Ectodermal cell (in vitro differentiated cells): ENCODE results near the gene P2RY13.

ENCODE experiments used
- H3K27ac ChIP-seq: 2 replicates; pipeline ENCODE4 v1.7.0; 2013; ENCODE audit warnings: mild to moderate bottlenecking, low read depth, low read length; ENCODE audit not compliant: insufficient read depth, poor library complexity, severe bottlenecking
- H3K27me3 ChIP-seq: 2 replicates; pipeline ENCODE4 v1.7.0; 2013; ENCODE audit warnings: mild to moderate bottlenecking, low read length; ENCODE audit not compliant: insufficient read depth, control insufficient read depth, poor library complexity, severe bottlenecking
- H3K36me3 ChIP-seq: one replicate; pipeline ENCODE4 v1.7.0; 2013; ENCODE audit warnings: low read length; ENCODE audit not compliant: control insufficient read depth, insufficient read depth
- H3K4me1 ChIP-seq: one replicate; pipeline ENCODE4 v1.7.0; 2013; ENCODE audit warnings: low read length; ENCODE audit not compliant: control insufficient read depth, insufficient read depth
- H3K4me3 ChIP-seq: 2 replicates; pipeline ENCODE4 v1.7.0; 2013; ENCODE audit warnings: low read depth, low read length, control low read depth; ENCODE audit not compliant: insufficient read depth
- H3K9me3 ChIP-seq: 2 replicates; pipeline ENCODE4 v1.7.0; 2013; ENCODE audit warnings: mild to moderate bottlenecking, low read length, moderate library complexity; ENCODE audit not compliant: control insufficient read depth
- WGBS, 2 experiments: methylation state at CpG; one replicate each; pipeline ENCODE4 v1.1.7; 2013; ENCODE audit warnings: missing lambda C conversion rate in 2 of 2; 5-methylcytosine and 5-hydroxymethylcytosine counted together

The P2RY13 gene

DNA sequence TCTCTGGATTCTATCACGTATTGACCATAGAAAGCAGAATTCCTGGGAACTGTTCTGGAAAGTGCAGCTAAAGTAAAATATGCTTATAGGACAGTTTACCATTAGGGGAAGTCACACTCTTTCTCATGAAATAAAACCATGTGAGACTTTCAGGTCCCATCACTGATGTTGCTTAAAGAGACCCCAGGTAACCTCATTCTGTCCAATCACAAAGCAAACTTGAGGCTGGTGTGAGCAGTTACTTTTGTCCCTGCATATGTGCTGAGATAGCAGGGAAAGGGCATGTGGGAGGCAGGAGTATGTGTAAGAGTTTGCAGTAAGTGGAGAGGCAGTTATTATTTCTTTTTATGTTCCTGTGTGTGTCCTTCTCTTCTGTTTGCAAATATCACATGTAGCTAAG lies 28.8 kb downstream of the P2RY13 start:
- H3K4me3 ChIP-seq = no peak overlapping the region
- H3K4me1 ChIP-seq = peaks cover 4% of the 10 kb centered on the region
- H3K27ac ChIP-seq = no peak overlapping the region
- no peaks in the 10 kb centered on the region for H3K36me3 ChIP-seq
- no peaks in the 10 kb centered on the region for H3K9me3 ChIP-seq
- WGBS, 2 experiments = 77 to 86% methylated on average over 1 of the region's 1 CpG
- H3K27me3 ChIP-seq = no peaks in the 10 kb centered on the region

DNA sequence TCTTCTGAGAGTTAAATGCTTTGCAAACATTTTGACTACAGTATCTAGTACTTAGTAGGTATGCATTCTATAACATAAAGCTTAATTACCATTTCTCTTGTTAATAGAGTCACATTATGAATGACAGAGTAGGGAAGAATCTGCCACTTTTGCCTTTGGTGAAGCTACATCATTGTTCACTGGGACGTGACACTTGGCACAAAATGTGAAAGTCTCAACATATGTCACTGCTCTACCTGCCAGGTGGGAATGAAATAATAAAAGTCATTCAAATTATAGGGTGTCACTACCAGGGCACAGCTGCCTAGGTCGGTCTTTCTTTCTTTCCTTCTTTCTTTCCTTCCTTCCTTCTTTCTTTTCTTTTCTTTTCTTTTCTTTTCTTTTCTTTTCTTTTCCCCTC lies 30.3 kb downstream of the P2RY13 start:
- Histone ChIP-seq H3K27ac (no peak overlapping the region), H3K4me1 (no peaks in the 10 kb centered on the region), H3K4me3 (no peak overlapping the region), H3K36me3 (no peaks in the 10 kb centered on the region), H3K9me3 (no peaks in the 10 kb centered on the region), H3K27me3 (no peaks in the 10 kb centered on the region)
- 88 to 90% methylated on average over 2 of the region's 2 CpGs for WGBS, 2 experiments

DNA sequence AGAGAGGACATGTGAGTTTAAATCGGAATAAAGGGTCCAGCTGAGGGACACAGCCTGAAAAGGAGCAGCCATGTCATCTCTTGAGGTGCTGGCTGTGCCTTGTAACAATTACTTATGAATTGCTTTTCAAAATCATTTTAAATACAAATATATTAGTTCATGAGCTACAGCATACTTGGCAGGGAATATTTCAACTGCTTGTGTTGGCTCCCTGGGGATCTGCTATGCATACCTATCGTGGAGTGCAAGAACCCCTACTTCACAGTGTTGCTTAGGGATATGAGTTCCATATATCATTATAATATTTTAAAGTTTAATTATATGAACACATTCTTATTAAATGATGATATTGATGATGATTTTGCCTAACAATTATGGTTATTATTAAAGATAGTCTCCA lies 31.9 kb downstream of the P2RY13 start:
- no peak overlapping the region for H3K4me3 ChIP-seq
- H3K36me3 ChIP-seq = no peaks in the 10 kb centered on the region
- no peak overlapping the region for H3K27ac ChIP-seq
- no peaks in the 10 kb centered on the region for H3K4me1 ChIP-seq
- H3K9me3 ChIP-seq = no peaks in the 10 kb centered on the region
- H3K27me3 ChIP-seq = no peaks in the 10 kb centered on the region
- WGBS, 2 experiments = 97 to 100% methylated on average over 2 of the region's 2 CpGs

DNA sequence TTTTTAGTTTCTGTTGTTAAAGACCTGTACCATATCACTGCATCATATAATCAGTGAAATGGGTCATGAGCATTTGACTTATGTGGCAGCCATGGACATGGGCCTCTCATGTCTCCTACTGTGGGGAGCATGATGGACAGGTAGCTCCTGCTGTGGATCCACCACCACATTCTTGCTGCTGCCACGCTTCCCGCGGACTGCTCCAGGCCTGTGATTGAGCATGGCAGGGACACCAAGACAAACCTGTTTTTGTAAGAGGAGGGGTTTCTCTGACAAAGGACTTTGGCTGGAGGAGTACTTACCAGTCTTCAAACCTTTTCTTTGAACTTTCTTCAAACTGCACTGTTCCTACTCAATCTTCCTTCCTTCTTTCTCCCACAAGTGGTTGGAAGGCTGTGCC lies 33.1 kb downstream of the P2RY13 start:
- no peak overlapping the region for H3K4me3 ChIP-seq
- no peaks in the 10 kb centered on the region for H3K9me3 ChIP-seq
- H3K27ac ChIP-seq = no peak overlapping the region
- H3K27me3 ChIP-seq = no peaks in the 10 kb centered on the region
- H3K4me1 ChIP-seq = no peaks in the 10 kb centered on the region
- 84 to 85% methylated on average over 3 of the region's 3 CpGs for whole genome bisulfite sequencing, 2 experiments
- H3K36me3 ChIP-seq = no peaks in the 10 kb centered on the region

DNA sequence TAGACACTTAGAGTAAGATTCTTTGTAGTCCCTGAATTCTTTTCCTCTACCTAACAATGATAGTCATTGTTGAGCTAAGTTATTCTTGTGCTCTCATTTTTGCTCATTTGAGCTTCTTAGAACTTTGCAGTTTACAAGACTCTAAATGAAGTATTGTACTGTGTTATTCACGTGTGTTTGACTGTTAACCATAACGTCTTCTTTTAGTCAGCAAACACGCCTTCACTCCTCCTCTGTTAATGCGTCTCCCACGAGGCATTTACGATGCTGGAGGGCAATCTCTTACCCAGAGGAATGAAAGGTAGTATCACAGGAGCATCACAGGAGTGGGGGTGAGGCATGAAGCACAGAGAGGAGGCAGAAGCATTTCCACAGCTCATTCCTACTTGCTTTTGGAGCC lies 36.2 kb downstream of the P2RY13 start:
- Histone ChIP-seq H3K4me1 (no peaks in the 10 kb centered on the region), H3K27ac (no peak overlapping the region), H3K36me3 (no peaks in the 10 kb centered on the region), H3K4me3 (no peak overlapping the region), H3K9me3 (no peaks in the 10 kb centered on the region), H3K27me3 (no peaks in the 10 kb centered on the region)
- 91 to 92% methylated on average over 6 of the region's 6 CpGs for WGBS, 2 experiments

DNA sequence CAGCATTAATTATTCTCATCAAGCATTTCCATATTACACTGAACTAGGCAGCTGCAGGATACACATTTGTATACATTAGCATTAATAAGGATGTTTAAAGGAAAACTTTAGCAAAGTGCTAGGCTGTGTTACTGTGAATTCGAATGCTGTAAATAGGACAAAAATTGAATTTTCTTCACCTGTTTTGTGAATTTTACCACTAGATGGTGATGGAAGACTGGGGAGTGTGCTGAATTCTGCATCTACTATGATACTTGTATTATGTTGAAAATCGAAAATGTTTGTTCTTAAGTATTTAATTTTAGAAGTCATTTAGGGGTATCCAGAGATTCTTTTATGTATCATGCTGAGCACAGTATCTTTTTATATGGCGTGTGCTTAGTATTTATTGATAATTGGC lies 38.7 kb downstream of the P2RY13 start:
- H3K9me3 ChIP-seq = no peaks in the 10 kb centered on the region
- peaks cover 6% of the 10 kb centered on the region for H3K4me1 ChIP-seq
- H3K27me3 ChIP-seq = no peaks in the 10 kb centered on the region
- H3K27ac ChIP-seq = no peak overlapping the region
- no peaks in the 10 kb centered on the region for H3K36me3 ChIP-seq
- 85 to 89% methylated on average over 3 of the region's 3 CpGs for WGBS, 2 experiments
- H3K4me3 ChIP-seq = no peak overlapping the region

DNA sequence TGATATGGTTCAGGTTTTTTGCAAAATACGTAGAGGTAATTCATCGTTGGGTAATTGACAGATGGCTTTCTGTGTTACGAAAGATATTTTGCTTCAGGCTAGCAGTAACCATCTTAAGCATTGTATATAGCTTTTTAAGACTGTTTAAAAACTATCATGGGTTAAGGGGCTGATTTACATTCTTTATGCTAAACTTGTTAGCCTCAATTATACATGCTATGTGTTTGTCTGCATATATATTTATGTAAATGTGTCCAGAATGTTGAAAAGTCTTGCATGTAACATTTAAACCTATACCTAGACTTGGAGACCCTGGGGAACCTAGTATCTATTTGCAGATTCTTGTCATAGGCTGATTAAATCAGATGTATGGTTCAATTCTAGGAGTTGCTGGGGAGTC lies 39.9 kb downstream of the P2RY13 start:
- Histone ChIP-seq H3K4me3 (no peak overlapping the region), H3K27me3 (no peaks in the 10 kb centered on the region), H3K9me3 (no peaks in the 10 kb centered on the region), H3K4me1 (peaks cover 6% of the 10 kb centered on the region), H3K36me3 (no peaks in the 10 kb centered on the region), H3K27ac (no peak overlapping the region)
- WGBS, 2 experiments = 35 to 45% methylated on average over 3 of the region's 3 CpGs

DNA sequence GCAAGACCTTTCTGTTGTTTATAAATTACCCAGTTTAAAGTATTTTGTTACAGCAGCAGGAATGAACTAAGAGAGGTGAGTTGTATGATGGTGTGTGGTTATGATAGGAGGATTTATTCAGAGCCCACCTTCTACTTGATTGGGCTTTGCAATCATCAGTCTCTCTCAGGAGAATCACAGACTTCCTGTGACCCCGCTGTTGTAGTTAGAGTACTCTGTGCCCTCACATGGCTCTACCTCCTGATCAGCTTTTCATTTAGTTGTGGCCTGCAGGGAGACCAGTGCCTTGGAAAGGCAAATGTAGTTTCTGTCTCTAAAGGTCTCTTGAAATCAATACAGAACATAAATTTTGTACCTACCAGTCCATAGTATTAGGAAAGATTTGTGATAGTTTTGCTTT lies 43.4 kb downstream of the P2RY13 start:
- WGBS, 2 experiments = 74 to 93% methylated on average over 1 of the region's 1 CpG
- H3K27ac ChIP-seq = no peak overlapping the region

DNA sequence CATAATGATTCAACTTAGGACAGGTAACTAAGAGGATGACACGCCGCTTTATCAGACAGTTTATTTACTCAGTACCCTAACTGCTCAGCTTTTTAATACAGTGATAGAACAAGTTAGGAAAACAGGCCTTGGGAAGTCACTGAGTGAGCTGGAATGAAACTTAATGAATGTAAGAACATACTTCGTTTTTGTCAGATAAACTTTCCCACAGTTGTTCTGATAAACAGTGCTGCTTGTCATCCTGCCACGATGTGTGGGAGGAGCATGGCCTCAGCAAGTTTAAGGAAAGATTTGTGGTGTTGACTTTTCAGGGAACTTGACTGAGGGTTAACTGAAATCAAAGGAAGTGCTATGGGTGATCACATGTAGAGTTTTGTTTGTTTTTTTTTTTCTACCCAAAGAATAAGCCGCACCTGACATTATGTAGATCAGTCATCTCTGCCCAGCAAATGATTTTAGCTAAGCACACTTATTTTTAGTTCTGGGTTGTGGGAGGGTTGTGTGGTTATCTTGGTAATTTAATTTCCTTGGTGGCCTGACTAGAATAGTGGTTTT lies 45.4 kb downstream of the P2RY13 start:
- Histone ChIP-seq H3K36me3 (no peaks in the 10 kb centered on the region), H3K27me3 (no peaks in the 10 kb centered on the region), H3K9me3 (no peaks in the 10 kb centered on the region), H3K4me1 (peaks cover 6% of the 10 kb centered on the region), H3K27ac (no peak overlapping the region), H3K4me3 (no peak overlapping the region)
- 87 to 92% methylated on average over 3 to 5 of the region's 5 CpGs for WGBS, 2 experiments

More for the DNA sequence above, 43.4 kb downstream of the P2RY13 start:
- Histone ChIP-seq H3K27me3 (no peaks in the 10 kb centered on the region), H3K9me3 (no peaks in the 10 kb centered on the region), H3K4me1 (peaks cover 6% of the 10 kb centered on the region), H3K4me3 (no peak overlapping the region), H3K36me3 (no peaks in the 10 kb centered on the region)

DNA sequence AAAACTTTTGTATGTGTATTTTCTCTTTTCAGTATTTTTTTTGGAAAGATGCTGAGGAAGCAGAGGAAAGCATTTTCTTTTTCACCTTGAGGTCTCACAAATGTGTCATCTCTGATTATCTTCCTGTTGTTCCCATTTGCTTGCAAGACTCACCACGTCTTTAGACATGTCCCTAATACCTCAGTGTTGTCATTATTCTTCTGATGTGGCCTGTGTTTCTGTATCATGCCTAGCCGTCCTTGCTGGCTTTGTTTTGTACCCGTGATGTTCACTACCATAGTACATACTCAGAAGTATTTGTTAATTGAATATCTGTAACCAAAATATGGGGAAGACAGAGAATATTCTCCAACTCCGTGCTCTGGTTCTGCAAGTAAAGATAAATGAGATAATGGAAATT lies 46.0 kb downstream of the P2RY13 start:
- Histone ChIP-seq H3K4me3 (no peak overlapping the region), H3K36me3 (no peaks in the 10 kb centered on the region), H3K9me3 (no peaks in the 10 kb centered on the region), H3K27ac (no peak overlapping the region), H3K27me3 (no peaks in the 10 kb centered on the region), H3K4me1 (peaks cover 6% of the 10 kb centered on the region)
- WGBS, 2 experiments = 77 to 100% methylated on average over 1 to 2 of the region's 4 CpGs

DNA sequence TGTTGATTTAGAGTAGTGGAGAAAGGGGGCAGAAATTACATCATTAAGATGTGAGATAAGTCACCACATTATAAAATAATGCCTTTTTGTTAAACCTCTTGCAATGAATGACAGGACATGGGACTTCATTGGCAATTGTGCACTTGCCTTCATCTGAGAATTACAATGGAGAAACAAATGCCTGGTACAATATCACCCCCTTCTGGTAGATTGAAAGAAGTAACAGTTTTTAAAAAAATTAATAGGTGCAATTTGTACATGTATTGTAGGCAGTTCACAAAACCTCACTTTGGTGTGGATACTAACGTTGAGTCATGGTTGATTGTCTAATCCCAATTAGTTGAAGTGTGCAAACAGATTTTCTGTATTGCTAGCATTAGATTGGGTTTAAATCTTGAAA lies 46.4 kb downstream of the P2RY13 start:
- no peak overlapping the region for H3K27ac ChIP-seq
- H3K4me1 ChIP-seq = peaks cover 6% of the 10 kb centered on the region
- WGBS, 2 experiments = 26 to 41% methylated on average over 1 of the region's 1 CpG

More for the DNA sequence above, 46.4 kb downstream of the P2RY13 start:
- no peaks in the 10 kb centered on the region for H3K27me3 ChIP-seq
- no peaks in the 10 kb centered on the region for H3K36me3 ChIP-seq
- H3K4me3 ChIP-seq = no peak overlapping the region
- H3K9me3 ChIP-seq = no peaks in the 10 kb centered on the region
